NCI-H1105 treated with DMSO at 0.1 percent for 48 hours (cell line): ENCODE results near the gene TTBK2.

ENCODE experiments used
- DNase-seq: peaks from one replicate; lab custom pipeline; 2025; lab: John Stamatoyannopoulos, UW

The TTBK2 gene

GRCh38 chr15:42760759-42761158 is 159.8 kb downstream of the TTBK2 start:
- DNase-seq, result no peak

- DNase-seq, result no peak
Observed at GRCh38 chr15:42759093-42759492, 161.5 kb downstream of the TTBK2 start.

- DNase-seq, result no peak
Observed at GRCh38 chr15:42750306-42750705, 170.3 kb downstream of the TTBK2 start.

GRCh38 chr15:42749266-42749665 is 171.3 kb downstream of the TTBK2 start:
- DNase-seq, result no peak

- no peak for DNase-seq
Observed at GRCh38 chr15:42744195-42744594, 176.4 kb downstream of the TTBK2 start.

GRCh38 chr15:42742149-42742548 is 178.4 kb downstream of the TTBK2 start:
- no peak for DNase-seq

- DNase-seq, result no peak
Observed at GRCh38 chr15:42741710-42742109, 178.9 kb downstream of the TTBK2 start.

GRCh38 chr15:42737529-42738328 is 182.8 kb downstream of the TTBK2 start:
- no peak for DNase-seq

- peak; percentile 65 for DNase-seq
Observed at GRCh38 chr15:42736793-42737528, 183.6 kb downstream of the TTBK2 start, which contains the start of gene CDAN1. CDAN1 (minus strand) TSS chr15:42737128; CDS start chr15:42737102, 26 bp downstream.

GRCh38 chr15:42736178-42736792 is 184.3 kb downstream of the TTBK2 start:
- no peak for DNase-seq

- no peak for DNase-seq
Observed at GRCh38 chr15:42735382-42736165, 185.0 kb downstream of the TTBK2 start.

- no peak for DNase-seq
Observed at GRCh38 chr15:42734076-42734672, 186.4 kb downstream of the TTBK2 start.

GRCh38 chr15:42733027-42733426 is 187.6 kb downstream of the TTBK2 start:
- no peak for DNase-seq

GRCh38 chr15:42732095-42732827 is 188.3 kb downstream of the TTBK2 start:
- no peak for DNase-seq

GRCh38 chr15:42731461-42731860 is 189.1 kb downstream of the TTBK2 start:
- DNase-seq, result no peak

- no peak for DNase-seq
Observed at GRCh38 chr15:42730536-42730935, 190.0 kb downstream of the TTBK2 start.

- DNase-seq, result no peak
Observed at GRCh38 chr15:42730135-42730534, 190.4 kb downstream of the TTBK2 start.

GRCh38 chr15:42729409-42729808 is 191.2 kb downstream of the TTBK2 start:
- DNase-seq, result no peak

- DNase-seq, result no peak
Observed at GRCh38 chr15:42728972-42729371, 191.6 kb downstream of the TTBK2 start.

GRCh38 chr15:42728560-42728959 is 192.0 kb downstream of the TTBK2 start:
- DNase-seq, result no peak
